HepG2 (cell line): ENCODE results near the gene WDR35. TPM values are rescaled to one million over a fixed set of nuclear protein-coding genes. Genes with fewer than 3 reads are reported as not detected.

ENCODE experiments used
- ARID2 ChIP-seq: sonication (generic); formaldehyde crosslinking; IDR thresholded peaks from 2 replicates; pipeline ENCODE4 v1.8.1; 2022; ENCODE audit warnings: mild to moderate bottlenecking, missing genetic modification reagents, borderline replicate concordance
- EHMT2 ChIP-seq: fragments of 200-600 bp; sonication (generic); IDR thresholded peaks from 2 replicates; pipeline ENCODE4 v1.7.0; 2017; ENCODE audit warnings: antibody characterized with exemption, low read depth, low read length, borderline replicate concordance
- FOXA1 ChIP-seq, 2 experiments: fragments of 450-650 bp in 1 of 2; sonication (generic) in 1 of 2; formaldehyde crosslinking in 1 of 2; IDR thresholded peaks; 2 replicates each; pipeline versions ENCODE4 v1.4.0 to v1.6.1; 2016 to 2020; ENCODE audit warnings: missing genetic modification reagents in 1 of 2
- FOXJ3 ChIP-seq: sonication (generic); formaldehyde crosslinking; IDR thresholded peaks from 2 replicates; pipeline ENCODE4 v1.4.0; 2020; ENCODE audit warnings: missing genetic modification reagents, mild to moderate bottlenecking, borderline replicate concordance
- RBM22 ChIP-seq: fragments of 200-400 bp; formaldehyde crosslinking; optimal IDR thresholded peaks from 2 replicates; pipeline ENCODE3; 2017; ENCODE audit warnings: mild to moderate bottlenecking, low read length, moderate library complexity
- ZC3H4 ChIP-seq: sonication (generic); formaldehyde crosslinking; IDR thresholded peaks from 2 replicates; pipeline ENCODE4 v1.4.0; 2020; ENCODE audit warnings: missing genetic modification reagents, borderline replicate concordance
- ZFP36 ChIP-seq: fragments of 150-350 bp; IDR thresholded peaks from 2 replicates; pipeline ENCODE4 v1.6.1; 2018; ENCODE audit warnings: borderline replicate concordance, low read length, low read depth; ENCODE audit not compliant: partially characterized antibody
- ZMAT3 ChIP-seq: sonication (generic); formaldehyde crosslinking; conservative IDR thresholded peaks from 2 replicates; pipeline ENCODE4 v1.7.0; 2021; ENCODE audit warnings: missing genetic modification reagents
- ZNF136 ChIP-seq: sonication (generic); formaldehyde crosslinking; IDR thresholded peaks from 2 replicates; pipeline ENCODE4 v1.8.1; 2022; ENCODE audit warnings: low read depth, mild to moderate bottlenecking, moderate library complexity, missing genetic modification reagents
- ZNF687 ChIP-seq: sonication (generic); formaldehyde crosslinking; IDR thresholded peaks from 2 replicates; pipeline ENCODE4 v1.5.1; 2020; ENCODE audit warnings: mild to moderate bottlenecking, missing genetic modification reagents, moderate library complexity
- ZNF747 ChIP-seq: sonication (generic); formaldehyde crosslinking; IDR thresholded peaks from 2 replicates; pipeline ENCODE4 v1.8.1; 2023; ENCODE audit warnings: missing genetic modification reagents, mild to moderate bottlenecking, borderline replicate concordance
- polyA plus RNA-seq, 8 experiments: library from polyadenylated mRNA; depleted of rRNA in 3 of 8; stranded (reverse) in 7 of 8; unstranded in 1 of 8; fragments of >200 nt; fragmentation: Illumina TruSeq in 4 of 8; extraction: Trizol in 4 of 8; gene quantifications; 2 replicates each; pipeline versions ENCODE4 v1.2.1 to v1.2.3, GENCODE V29; 2011 to 2016; ENCODE audit warnings: low read depth in 4 of 8, missing spikeins in 1 of 8, mixed read lengths in 1 of 8; ENCODE audit not compliant: insufficient read depth in 1 of 8
- total RNA-seq, 5 experiments: library from RNA; depleted of rRNA; stranded (reverse); fragments of >200 nt; fragmentation: Illumina TruSeq; extraction: Trizol; gene quantifications; 2 replicates each; pipeline ENCODE4 v1.2.3, GENCODE V29; 2016; ENCODE audit warnings: low read depth in 1 of 5
- TF ChIP-seq, protein P1 (sequence below): sonication (generic); formaldehyde crosslinking; IDR thresholded peaks from 2 replicates; pipeline ENCODE4 v1.5.0; 2020; ENCODE audit warnings: mild to moderate bottlenecking, missing genetic modification reagents

The WDR35 gene
- total and polyA plus RNA-seq, 2 of the 13 experiments (the other 11 are each of a cell fraction or from before 2014, with no cell fraction given): 11.1 to 19.6 TPM

GRCh38 chr2:19899985-19900930, 89.6 kb downstream of the WDR35 start (continued):
- TF ChIP-seq, protein P1, sequence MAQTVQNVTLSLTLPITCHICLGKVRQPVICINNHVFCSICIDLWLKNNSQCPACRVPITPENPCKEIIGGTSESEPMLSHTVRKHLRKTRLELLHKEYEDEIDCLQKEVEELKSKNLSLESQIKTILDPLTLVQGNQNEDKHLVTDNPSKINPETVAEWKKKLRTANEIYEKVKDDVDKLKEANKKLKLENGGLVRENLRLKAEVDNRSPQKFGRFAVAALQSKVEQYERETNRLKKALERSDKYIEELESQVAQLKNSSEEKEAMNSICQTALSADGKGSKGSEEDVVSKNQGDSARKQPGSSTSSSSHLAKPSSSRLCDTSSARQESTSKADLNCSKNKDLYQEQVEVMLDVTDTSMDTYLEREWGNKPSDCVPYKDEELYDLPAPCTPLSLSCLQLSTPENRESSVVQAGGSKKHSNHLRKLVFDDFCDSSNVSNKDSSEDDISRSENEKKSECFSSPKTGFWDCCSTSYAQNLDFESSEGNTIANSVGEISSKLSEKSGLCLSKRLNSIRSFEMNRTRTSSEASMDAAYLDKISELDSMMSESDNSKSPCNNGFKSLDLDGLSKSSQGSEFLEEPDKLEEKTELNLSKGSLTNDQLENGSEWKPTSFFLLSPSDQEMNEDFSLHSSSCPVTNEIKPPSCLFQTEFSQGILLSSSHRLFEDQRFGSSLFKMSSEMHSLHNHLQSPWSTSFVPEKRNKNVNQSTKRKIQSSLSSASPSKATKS (CRISPR knock-in tag): 0 out of 2 replicates have a peak, but pooled peaks have one; percentile 15
- TF ChIP-seq FOXA1 (IDR thresholded peaks at IDR 0.05) (no peak), FOXA1 (CRISPR knock-in tag; IDR thresholded peaks at IDR 0.05) (peak; percentile 44), ZFP36 (no peak), FOXJ3 (0 out of 2 replicates have a peak, but pooled peaks have one; percentile 24), EHMT2 (no peak), ZNF687 (CRISPR knock-in tag) (no peak), ZNF747 (no peak), ZMAT3 (CRISPR knock-in tag) (0 out of 2 replicates have a peak, but pooled peaks have one; percentile 21), RBM22 (peak; percentile 19), ZC3H4 (CRISPR knock-in tag) (0 out of 2 replicates have a peak, but pooled peaks have one; percentile 67), ZNF136 (CRISPR knock-in tag) (0 out of 2 replicates have a peak, but pooled peaks have one; percentile 26), ARID2 (CRISPR knock-in tag) (0 out of 2 replicates have a peak, but pooled peaks have one; percentile 25)
